Transverse colon (tissue), 1 donor: Measurements from ENCODE around the gene NOX3.

ENCODE experiments used
- EP300 ChIP-seq: sonication (generic); formaldehyde crosslinking; IDR thresholded peaks from one replicate; pipeline ENCODE4 v1.6.1; 2017; ENCODE audit warnings: antibody characterized with exemption, low read depth
- POLR2A ChIP-seq: fragments of 450-650 bp; IDR thresholded peaks from one replicate; pipeline ENCODE4 v1.6.1; 2016; ENCODE audit warnings: antibody characterized with exemption, mild to moderate bottlenecking, moderate library complexity

DNA sequence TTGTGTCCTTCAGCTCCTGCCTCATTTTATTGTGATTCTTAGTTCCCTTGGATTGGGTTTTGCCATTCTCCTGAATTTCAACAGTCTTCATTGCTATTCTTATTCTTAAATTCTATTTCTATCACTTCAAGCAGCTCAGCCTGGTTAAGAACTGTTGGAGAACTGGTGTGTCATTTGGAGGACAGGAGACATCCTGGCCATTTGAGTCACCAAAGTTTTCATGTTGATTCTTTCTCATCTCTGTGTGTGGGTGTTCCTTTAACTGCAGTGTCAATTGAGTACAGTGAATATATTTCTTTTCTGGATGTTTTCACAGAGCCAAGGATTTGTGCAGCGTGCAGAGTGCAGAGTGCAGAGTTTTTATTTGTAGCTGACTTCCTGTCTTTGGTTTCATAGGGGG, 107.8 kb downstream of the NOX3 start:
- TF ChIP-seq POLR2A, result no peak
- no peak for TF ChIP-seq EP300
